ENCODE measurements around the gene ACTL6B.
A peak's percentile ranks its signal among the peaks of the same experiment; 100 is the strongest.

The ACTL6B gene

GRCh38 chr7:100683659-100684533, 27.6 kb upstream of the ACTL6B start:
- no peak for DNase-seq

DNA sequence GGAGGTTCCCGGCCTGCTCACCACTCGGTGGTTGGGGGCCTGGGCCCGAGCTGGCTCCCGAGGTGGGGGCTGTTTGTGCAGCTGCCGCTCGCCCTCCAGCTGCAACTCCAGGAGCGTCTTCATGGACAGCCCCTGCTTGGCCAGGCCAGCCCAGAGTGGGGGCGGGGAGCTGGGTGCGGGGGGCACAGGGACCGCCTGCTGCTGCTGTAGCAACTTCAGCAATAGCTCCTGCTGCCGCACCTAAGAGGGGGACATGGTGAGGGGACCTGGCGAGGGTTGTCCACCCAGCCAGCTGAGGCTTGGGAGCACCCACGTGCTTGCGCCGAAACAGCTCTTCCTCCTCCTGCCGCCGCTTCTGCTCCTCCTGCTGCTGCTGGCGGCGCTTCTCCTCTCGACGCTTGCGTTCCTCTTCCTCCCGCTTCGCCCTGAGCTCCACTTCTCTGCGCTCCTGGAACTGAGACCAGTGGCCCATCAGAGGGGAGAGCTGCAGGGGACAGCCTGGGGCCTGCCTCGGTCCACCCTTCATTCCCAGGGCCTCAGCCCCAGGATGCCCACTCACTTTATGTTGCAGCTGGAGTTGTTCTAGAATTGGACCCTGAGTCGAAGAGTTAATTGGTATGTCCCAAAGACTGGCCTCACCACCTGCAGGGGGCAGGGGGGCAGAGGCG, 26.9 kb upstream of the ACTL6B start:
- no peak for DNase-seq

DNA sequence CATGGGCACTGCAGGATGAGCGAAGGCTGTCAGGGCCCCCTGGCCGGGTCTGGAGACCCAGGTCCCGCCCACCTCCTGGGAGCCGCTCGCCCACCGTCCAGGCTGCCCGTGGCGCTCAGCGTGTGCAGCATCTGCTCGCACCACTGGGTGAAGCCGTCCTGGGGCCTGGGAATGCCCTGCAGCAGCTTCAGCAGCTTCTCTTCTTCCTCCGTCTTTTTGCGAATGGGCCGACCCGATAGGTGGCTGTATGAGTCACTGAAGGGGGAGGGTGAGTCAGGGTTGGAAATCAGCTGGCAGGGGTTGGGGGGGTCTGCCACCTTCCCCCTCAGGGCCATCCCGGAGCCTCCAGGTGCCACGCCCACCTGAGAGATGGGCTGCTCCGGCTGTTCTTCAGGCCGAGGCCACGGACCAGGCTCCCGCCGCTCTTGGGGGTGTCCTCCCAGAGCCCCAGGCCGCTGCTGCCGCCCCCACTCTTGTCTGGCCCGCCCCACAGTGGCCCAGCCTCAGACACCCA, 26.0 kb upstream of the ACTL6B start:
- no peak for DNase-seq

- DNase-seq = no peak
These were observed 25.4 kb upstream of the ACTL6B start for GRCh38 chr7:100681491-100682227.

DNA sequence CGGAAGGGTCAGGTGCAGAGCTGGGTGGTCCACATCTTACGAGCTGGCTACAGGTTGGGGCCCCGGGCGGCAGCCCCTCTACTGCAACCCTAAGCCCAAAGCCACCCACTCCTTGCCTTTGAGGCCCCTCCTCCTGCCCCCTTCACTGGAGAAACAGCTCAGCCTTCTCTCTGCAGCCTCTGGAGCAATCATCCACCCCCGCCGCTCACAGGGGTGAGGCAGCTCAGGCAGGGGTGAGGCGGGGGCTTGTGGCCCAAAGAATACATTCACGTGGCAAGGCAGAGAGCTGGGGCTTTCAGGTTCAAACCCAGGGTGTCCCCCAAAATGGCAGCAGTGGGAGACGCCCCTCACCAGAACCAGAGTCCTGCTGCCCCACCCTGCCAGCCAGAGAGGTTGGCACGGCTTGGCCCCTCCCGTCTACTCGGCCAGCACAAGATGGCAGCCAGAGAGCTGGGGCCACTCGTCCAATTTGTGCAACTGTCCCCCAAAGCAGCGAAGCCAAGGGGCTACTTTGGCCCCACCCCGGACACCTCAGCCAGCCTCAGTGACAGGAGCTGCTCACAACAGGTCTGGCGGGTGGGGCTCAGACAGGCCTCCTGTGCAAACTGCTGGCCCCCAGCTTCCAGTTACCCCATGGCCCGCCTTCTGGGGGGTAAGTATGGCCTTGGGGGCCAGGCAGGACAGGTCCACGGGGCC, 24.5 kb upstream of the ACTL6B start:
- no peak for DNase-seq

DNA sequence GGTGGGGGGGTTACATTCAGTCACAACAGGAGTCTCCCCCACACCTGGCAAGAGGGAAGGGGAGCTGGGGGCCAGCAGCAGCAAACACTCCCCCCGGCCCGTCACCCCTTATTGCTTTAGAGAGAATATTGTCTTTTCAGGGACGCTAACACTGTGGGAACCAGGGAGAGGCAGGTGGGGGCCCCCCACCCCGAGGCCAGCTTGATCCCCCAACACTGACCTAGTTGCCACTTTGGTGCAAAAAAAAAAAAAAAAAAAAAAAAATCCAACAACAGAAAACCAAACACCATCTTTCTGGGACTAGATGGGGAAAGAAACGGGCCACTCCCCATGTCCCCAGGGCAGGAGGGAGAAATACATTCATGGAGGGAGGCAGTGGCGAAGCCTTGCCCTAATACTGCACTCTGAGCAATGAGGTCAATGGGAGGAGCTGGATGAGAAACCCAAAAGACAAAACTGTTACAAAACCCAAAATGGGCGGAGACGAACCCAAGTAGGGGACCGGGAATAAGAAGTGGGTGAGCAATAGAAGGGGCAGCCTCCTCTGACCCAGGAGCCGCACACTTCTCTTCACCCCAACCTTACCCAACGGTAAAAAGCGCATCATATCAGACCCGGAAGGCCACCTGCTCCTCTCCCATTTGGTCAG, 23.8 kb upstream of the ACTL6B start:
- DNase-seq = no peak

DNA sequence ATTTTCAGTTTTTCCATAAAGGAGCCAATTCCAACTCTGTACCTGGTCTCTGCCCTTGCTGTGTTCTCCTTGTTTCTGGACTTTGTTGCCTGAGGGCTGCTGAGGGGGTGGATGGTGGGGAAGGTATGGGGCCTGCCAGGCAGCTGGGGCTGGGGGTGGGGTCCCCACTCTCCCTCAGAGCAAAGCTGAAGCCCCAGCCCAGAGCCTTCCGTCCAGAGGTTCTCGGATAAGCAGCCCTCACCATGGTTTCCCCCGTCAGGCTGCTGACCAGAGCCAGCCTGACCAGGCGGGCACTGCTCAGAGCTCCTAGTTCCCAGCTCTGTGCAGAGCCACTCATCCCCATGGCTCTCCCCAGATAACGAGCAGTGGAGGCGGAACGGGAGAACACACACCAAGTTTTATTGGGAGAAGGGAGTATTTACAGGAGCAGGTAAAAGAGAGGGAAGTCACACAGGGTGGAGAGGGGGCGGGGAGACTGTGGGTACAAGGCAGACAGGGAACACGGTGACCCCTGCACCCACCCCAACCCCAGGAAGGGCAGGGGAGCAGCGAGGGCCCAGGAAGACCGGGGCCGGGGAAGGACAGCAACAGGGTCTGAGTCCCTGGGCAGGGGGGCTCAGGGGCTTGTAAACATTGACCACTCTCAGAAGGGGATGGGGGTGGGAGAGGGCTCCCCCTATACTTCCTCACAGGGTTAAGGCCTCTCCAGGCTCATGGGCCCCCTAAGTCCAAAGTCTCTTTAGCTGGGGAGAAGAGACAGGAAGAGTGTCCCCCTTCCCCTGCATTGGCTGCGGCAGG, 23.1 kb upstream of the ACTL6B start:
- no peak for DNase-seq

- DNase-seq = no peak
These were observed 22.2 kb upstream of the ACTL6B start for GRCh38 chr7:100678291-100678984.

GRCh38 chr7:100677308-100678267, 21.3 kb upstream of the ACTL6B start:
- DNase-seq = no peak

GRCh38 chr7:100676501-100677306, 20.5 kb upstream of the ACTL6B start:
- DNase-seq = no peak

GRCh38 chr7:100675581-100676350, 19.5 kb upstream of the ACTL6B start:
- DNase-seq = no peak

GRCh38 chr7:100675105-100675451, 18.8 kb upstream of the ACTL6B start:
- DNase-seq = no peak

GRCh38 chr7:100674411-100675104, 18.3 kb upstream of the ACTL6B start:
- peak; percentile 48 for DNase-seq

DNA sequence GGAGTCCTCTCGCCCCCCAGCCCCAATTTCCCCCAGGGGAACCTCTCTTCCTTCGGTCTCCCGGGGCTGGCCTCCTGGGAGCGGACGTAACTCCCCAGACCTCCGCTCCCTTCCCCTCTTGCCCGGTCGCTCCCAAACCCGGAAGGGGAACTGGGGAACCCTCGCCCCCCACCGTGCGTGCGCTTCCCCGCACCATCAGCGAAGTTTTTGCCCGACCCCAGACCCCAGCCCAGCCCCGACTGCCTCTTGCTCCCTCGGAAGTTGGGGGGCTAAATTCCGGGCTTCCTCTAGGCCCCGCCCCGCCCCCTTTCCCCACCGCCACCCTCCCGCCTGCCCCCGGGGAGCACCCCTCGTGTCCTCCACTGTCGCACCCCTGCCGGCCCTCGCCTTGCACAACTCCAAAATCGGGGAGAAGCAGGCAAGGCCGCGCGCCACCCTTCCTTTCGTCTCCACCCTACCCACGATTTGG, 17.7 kb upstream of the ACTL6B start:
- DNase-seq = no peak

- DNase-seq = peak; percentile 97
These were observed 17.2 kb upstream of the ACTL6B start, which contains the start of gene GNB2 for GRCh38 chr7:100673302-100673941. GNB2 (plus strand) TSS chr7:100673740; CDS start chr7:100676266, 2,526 bp downstream.
